ENCODE data around the gene LHX4. TPM values are rescaled to one million over a fixed set of nuclear protein-coding genes. Genes with fewer than 3 reads are reported as not detected.

Gene LHX4
- polyA plus RNA-seq, 1 experiment = 0.06 TPM

- peaks cover 22% of the 10 kb centered on the region for H3K36me3 ChIP-seq (ENCODE audit: control insufficient read depth, insufficient read depth, low read length)
- ChIA-PET CTCF (interaction anchor here (0.6 to 0.8 kb wide), 3 partner anchors 9 to 253 kb away, joined by 3 to 5 read pairs (median 3); no protein-coding TSS in a partner anchor), POLR2A (no interaction called here)
- no peak overlapping the region for H3K4me3 ChIP-seq (ENCODE audit: low read depth, low read length)
- TF ChIP-seq, protein P1, sequence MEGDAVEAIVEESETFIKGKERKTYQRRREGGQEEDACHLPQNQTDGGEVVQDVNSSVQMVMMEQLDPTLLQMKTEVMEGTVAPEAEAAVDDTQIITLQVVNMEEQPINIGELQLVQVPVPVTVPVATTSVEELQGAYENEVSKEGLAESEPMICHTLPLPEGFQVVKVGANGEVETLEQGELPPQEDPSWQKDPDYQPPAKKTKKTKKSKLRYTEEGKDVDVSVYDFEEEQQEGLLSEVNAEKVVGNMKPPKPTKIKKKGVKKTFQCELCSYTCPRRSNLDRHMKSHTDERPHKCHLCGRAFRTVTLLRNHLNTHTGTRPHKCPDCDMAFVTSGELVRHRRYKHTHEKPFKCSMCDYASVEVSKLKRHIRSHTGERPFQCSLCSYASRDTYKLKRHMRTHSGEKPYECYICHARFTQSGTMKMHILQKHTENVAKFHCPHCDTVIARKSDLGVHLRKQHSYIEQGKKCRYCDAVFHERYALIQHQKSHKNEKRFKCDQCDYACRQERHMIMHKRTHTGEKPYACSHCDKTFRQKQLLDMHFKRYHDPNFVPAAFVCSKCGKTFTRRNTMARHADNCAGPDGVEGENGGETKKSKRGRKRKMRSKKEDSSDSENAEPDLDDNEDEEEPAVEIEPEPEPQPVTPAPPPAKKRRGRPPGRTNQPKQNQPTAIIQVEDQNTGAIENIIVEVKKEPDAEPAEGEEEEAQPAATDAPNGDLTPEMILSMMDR (IDR thresholded peaks at IDR 0.05; ENCODE audit: insufficient read depth, low read depth, low read length) = no peak
- DNase-seq (ENCODE audit: low read depth) = no peak
- H3K27me3 ChIP-seq (ENCODE audit: control insufficient read depth, insufficient read depth, low read length) = no peaks in the 10 kb centered on the region
Measured at GRCh38 chr1:180183426-180183825, 46.6 kb upstream of the LHX4 start.

- no peak for DNase-seq (ENCODE audit: low read depth)
- H3K27me3 ChIP-seq (ENCODE audit: control insufficient read depth, insufficient read depth, low read length) = no peaks in the 10 kb centered on the region
- peaks cover 26% of the 10 kb centered on the region for H3K36me3 ChIP-seq (ENCODE audit: control insufficient read depth, insufficient read depth, low read length)
- CTCF ChIA-PET = interaction anchor here (0.6 kb wide), 1 partner anchor 928 kb away, joined by 3 read pairs; no protein-coding TSS in a partner anchor
- POLR2A ChIA-PET = no interaction called here
- TF ChIP-seq, protein P1 (IDR thresholded peaks at IDR 0.05; ENCODE audit: insufficient read depth, low read depth, low read length) = no peak
- no peak overlapping the region for H3K4me3 ChIP-seq (ENCODE audit: low read depth, low read length)
Measured at GRCh38 chr1:180184041-180184440, 46.0 kb upstream of the LHX4 start.

- H3K27me3 ChIP-seq (ENCODE audit: control insufficient read depth, insufficient read depth, low read length) = no peaks in the 10 kb centered on the region
- ChIA-PET POLR2A (no interaction called here), CTCF (interaction anchor here (0.8 to 5.3 kb wide), 7 partner anchors 13 to 479 kb away, joined by 3 to 38 read pairs (median 4); no protein-coding TSS in a partner anchor)
- peaks cover 30% of the 10 kb centered on the region for H3K36me3 ChIP-seq (ENCODE audit: control insufficient read depth, insufficient read depth, low read length)
- DNase-seq (ENCODE audit: low read depth) = no peak
- no peak overlapping the region for H3K4me3 ChIP-seq (ENCODE audit: low read depth, low read length)
- TF ChIP-seq, protein P1 (IDR thresholded peaks at IDR 0.05; ENCODE audit: insufficient read depth, low read depth, low read length) = no peak
Measured at GRCh38 chr1:180185281-180185680, 44.8 kb upstream of the LHX4 start.

DNA sequence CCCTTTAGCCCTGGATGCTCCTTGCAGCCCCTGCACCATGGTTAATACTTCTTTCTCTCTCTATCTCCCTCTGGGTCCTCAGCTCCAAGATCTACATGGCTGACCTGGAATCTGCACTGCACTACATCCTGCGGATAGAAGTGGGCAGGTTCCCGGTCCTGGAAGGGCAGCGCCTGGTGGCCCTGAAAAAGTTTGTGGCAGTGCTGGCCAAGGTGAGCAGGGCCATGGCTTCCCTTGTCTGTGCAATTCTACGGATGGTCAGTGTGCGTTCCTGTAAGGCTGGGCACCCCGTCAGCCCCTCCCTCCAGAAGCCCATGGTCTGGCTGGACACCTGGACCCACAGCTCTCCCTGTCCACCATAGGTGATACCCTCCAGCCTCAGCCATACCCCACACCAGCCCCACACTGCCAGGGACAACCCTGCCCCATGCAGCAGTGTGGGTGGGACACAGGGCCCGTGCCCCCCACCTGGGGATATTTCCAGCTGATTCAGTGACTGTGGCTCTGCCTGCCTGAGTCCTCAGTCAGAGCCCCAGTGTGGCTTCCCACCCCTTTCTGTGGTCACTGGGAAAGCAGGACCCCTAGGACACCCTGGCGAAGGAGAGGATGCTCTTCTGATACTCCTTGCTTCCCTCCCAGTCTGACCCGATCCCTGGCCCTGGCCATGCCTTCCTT lies 44.0 kb upstream of the LHX4 start:
- Histone ChIP-seq H3K36me3 (ENCODE audit: control insufficient read depth, insufficient read depth, low read length) (peaks cover 35% of the 10 kb centered on the region), H3K4me3 (ENCODE audit: low read depth, low read length) (no peak overlapping the region), H3K27me3 (ENCODE audit: control insufficient read depth, insufficient read depth, low read length) (no peaks in the 10 kb centered on the region)
- CTCF ChIA-PET = interaction anchor here (0.8 to 5.3 kb wide), 9 partner anchors 7 to 480 kb away, joined by 3 to 49 read pairs (median 4); no protein-coding TSS in a partner anchor
- no peak for DNase-seq (ENCODE audit: low read depth)
- POLR2A ChIA-PET = no interaction called here
- TF ChIP-seq, protein P1 (IDR thresholded peaks at IDR 0.05; ENCODE audit: insufficient read depth, low read depth, low read length) = no peak

- DNase-seq (ENCODE audit: low read depth) = no peak
- ChIA-PET POLR2A (no interaction called here), CTCF (interaction anchor here (1.1 to 5.3 kb wide), 8 partner anchors 8 to 318 kb away, joined by 3 to 49 read pairs (median 6); no protein-coding TSS in a partner anchor)
- Histone ChIP-seq H3K36me3 (ENCODE audit: control insufficient read depth, insufficient read depth, low read length) (peaks cover 42% of the 10 kb centered on the region), H3K4me3 (ENCODE audit: low read depth, low read length) (no peak overlapping the region), H3K27me3 (ENCODE audit: control insufficient read depth, insufficient read depth, low read length) (no peaks in the 10 kb centered on the region)
- TF ChIP-seq, protein P1 (IDR thresholded peaks at IDR 0.05; ENCODE audit: insufficient read depth, low read depth, low read length) = no peak
Measured at GRCh38 chr1:180186831-180187230, 43.2 kb upstream of the LHX4 start.

All from BJ (cell line).